KOPT-K1 (cell line): ENCODE results near the gene RCE1.

Experiments used
- H3K27ac ChIP-seq: fragments of 200-600 bp; sonication (generic); 2 replicates; pipeline ENCODE4 v1.5.1; 2016; ENCODE audit warnings: antibody characterized with exemption, mild to moderate bottlenecking, low read depth, low read length; ENCODE audit not compliant: poor library complexity, severe bottlenecking
- H3K36me3 ChIP-seq: fragments of 200-600 bp; sonication (generic); 2 replicates; pipeline ENCODE4 v1.5.1; 2017; ENCODE audit warnings: antibody characterized with exemption, mild to moderate bottlenecking, low read length, moderate library complexity; ENCODE audit not compliant: insufficient read depth
- H3K9me3 ChIP-seq: fragments of 200-600 bp; sonication (generic); 2 replicates; pipeline ENCODE4 v1.5.1; 2017; ENCODE audit warnings: antibody characterized with exemption, low read length, mild to moderate bottlenecking; ENCODE audit not compliant: insufficient read depth, poor library complexity, severe bottlenecking

The RCE1 gene

DNA sequence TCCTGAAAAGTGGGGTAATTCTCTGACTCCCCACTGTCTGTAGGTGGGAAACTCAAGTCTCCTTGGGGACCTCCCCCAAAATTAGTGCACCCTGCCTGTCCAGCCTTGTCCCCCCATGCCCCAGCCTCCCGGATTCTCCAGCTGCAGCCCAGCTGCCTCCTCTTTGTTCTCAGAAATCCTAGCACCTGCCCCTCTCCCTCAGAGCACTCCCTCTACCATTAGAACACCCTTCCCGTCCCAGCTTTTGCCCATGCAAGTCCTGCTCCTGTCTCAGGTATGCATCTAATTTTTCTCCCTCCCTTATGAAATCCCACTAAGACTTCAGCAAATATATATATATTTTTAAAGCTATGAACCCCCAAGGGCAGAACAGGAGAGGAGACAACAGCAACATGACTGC lies 50.9 kb downstream of the RCE1 start:
- Histone ChIP-seq H3K27ac (no peak overlapping the region), H3K9me3 (no peaks in the 10 kb centered on the region), H3K36me3 (no peaks in the 10 kb centered on the region)
